Measurements from ENCODE around the gene CITED1.

CITED1 gene

DNA sequence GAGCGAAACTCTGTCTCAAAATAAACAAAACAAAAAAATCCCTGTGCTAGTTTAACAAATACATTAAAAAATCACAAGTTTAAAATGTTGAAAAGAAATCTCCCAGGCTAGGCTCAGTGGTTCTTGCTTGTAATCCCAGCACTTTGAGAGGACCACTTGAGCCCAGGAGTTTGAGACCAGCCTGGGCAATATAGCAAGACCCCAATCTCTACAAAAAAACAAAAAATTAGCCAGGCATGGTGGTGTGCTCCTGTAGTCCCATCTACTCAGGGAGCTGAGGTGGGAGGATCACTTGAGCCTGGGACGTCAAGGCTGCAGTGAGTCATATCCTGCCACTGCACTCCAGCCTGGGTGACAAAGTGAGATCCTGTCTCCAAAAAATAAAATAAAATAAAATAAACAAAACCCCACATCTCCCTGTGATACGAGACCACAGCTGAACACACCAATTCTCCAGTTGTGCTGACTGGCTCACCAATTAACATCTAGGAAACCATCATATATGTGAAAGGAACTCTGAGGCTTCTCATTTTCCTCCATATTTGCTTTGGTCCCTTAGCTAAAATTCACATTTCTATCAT, 36.0 kb downstream of the CITED1 start:
- DNase-seq, result no peak

DNA sequence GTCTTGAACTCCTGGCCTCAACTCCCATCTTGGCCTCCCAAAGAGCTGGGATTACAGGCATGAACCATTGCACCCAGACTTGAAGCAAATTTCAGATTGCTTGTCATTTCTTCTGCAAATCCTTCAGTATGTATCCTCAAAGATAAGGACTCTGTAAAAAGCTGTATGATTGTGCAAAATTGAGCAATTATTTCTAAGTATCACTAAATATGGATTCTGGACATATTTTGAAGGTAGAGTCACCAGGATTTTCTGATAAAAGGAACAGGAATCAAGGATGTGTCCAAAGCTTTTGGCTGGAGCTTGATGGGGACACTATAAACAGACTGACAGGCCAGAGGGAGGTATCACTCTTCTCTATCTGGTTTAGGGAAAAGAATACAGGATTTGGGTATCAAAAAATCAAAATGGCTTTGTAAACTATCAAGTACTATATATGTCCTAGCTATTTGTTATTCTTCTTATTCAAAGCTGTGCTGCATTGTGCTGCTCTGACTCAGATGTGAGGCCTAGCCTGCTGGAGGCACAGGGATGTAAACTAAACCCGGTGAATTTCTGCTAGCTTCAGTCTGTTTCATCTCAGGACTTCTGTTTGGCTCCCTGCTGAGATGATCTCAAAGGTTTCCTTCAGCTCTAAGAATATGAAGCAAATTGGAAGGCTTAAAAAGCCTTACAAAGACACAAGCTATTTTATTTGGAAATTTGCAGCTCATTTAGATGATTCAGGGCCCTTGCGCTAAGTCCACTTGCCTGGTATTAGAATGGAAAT, 36.9 kb downstream of the CITED1 start:
- no peak for DNase-seq

DNA sequence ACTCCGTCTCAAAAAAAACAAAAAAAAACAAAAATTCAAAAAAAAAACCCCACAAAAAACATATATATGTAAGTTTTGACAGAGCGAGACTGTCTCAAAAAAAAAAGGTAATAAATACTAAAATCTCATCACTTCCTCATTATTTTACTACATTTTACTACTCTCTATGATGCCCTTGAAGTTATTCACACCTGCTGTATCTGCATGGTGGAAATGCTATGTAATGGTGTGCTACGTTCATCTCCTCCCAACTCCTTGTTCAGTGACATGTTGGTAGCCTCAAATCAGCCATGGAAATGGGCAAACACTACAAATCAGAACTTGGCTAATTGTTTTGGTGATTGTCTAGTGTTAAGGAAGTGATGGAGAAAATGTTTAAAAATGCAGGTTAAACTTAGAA, 40.5 kb downstream of the CITED1 start:
- no peak for DNase-seq

DNA sequence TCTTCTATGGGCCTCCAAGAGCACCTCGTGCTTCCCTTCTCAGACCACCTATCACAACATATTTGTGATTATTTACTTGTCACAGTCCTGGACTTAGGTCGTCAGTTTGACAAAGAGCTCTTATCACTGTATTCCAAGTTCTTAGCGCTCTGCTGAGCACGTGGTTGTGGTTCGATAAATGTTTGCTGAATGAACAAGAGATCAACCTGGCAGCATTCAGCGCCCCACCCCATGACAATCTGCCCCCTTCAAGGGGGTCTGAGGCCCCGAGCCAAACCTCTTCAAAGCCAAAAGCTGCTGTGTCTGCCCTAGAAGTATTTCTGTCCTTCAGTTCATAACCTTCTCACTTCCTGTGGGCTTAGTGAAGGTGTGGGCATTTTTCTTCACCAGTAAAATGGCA, 43.6 kb downstream of the CITED1 start:
- no peak for DNase-seq

DNA sequence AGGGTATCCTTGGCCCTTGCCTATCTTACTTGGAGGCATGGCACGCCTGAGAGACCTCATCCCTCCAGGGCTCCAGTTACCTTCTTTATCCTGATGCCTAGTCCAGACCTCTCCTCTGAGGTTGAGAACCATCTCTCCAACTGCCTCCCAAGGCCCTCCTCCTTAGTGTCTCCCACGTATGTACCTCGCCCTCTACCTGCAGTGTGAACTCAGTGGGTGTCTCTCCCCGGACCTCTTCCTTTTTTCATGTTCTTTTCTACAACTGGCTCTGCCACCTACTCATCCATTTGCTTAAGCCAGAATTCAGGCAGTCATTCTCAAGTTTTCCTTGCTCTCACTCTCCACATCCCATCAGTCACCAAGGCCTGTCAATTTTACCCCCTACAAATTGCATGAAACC, 45.3 kb downstream of the CITED1 start:
- no peak for DNase-seq

DNA sequence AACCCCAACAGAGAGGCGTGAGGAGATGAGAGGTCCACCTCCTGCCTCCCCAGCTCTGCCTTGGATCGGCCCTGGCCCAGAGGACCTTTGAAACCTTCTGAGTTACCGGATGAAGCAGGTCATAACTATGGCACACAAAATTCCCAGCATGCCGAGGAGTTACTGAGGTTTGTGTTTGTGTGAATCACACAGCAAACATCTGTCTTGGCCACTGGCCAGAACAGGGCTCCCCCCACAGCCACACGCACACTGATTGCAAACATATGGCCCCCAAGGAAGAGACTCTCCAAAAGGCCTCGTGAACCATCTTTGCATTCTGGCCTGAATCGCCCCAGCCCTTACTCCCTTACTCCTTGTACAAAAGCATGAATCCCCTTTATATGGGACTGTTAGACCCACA, 47.5 kb downstream of the CITED1 start:
- no peak for DNase-seq

DNA sequence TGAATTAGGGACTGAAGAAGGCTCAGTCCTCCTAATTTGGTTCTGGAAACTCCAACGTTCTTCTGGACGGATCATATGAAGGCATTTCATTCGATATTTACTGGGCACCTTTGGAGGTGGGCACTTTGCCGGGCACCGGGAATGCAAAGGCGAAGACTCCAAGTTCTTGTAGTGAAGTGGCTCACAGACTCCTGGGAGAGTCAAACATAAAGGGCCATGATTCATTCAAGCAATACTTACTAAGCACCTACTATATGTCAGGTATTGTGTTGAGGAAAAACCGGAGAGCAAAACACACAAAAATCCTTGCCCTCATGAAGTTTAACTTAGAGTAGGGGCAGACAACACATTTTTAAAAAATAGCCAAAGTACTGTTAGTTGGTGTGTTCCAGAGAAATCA, 49.9 kb downstream of the CITED1 start:
- no peak for DNase-seq

DNA sequence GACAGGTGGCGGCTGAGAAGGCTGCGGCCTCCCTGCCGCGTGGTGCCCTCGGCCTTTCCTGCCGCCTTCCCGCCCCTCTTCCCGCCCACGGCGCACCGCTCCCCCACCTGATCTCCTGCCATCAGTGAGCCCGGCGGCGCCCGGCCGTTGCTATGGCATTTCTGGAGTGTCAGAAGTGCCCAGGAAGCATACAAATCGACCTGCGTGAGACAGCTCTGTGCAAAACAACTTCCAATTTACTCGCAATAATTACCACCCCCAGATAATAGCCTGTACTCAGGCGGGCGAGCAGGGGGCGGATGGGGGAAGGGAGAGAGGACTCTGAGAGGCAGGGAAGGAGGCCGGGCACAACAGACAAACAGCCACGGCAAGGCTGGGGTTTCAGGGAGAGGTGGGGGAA, 50.3 kb downstream of the CITED1 start:
- DNase-seq, result no peak

DNA sequence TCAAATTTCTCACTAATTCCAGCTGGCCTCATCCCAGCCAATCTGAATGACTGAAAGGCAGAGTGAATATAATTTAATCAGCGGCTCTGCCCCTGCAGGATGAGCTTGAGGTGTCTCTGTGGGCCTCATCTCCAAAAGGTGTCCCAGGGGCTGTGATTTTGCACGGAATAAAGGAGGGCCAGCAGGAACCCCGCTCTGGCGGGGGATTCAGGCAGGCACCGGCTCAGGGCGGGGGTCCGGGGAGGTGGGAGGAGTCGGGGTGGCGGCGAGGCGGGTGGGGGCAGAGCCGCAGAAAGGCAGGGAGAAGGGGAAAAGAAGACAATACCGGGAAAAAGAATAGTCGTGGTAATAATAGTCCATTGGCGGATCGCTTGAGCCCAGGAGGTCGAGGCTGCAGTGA, 50.9 kb downstream of the CITED1 start:
- DNase-seq, result no peak

DNA sequence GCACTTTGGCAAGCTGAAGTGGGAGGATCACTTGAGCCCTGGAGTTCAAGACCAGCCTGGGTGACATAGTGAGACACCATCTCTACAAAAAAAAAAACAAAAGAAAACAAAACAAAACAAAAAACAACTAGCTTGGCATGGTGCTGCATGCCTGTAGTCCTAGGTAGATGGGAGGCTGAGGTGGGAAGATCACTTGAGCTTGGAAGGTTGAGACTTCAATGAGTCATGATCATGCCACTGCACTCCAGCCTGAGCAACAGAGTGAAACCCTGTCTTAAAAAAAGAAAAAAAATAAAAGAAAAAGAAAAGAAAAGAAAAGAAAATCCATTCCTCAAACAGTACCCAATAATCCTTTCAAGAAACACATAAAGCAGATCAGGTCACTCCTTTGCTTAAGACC, 52.0 kb downstream of the CITED1 start:
- no peak for DNase-seq

All from activated naive CD4-positive, alpha-beta T cell (primary cell).